Neural progenitor cell (in vitro differentiated cells): Measurements from ENCODE around the gene DUOXA2. TPM values are rescaled to one million over a fixed set of nuclear protein-coding genes. Genes with fewer than 3 reads are reported as not detected.
"Not testable (repeated sequence)": the region's sequence is repeated elsewhere in the genome, so short reads cannot be mapped to it uniquely, and the experiment has no call there.

Experiments
- DNase-seq: peaks from one replicate; pipeline ENCODE4 v3.0.0-alpha.2; 2016; ENCODE audit warnings: low spot score
- H2AFZ ChIP-seq: fragments of 200-600 bp; sonication (generic); replicated peaks from 2 replicates; pipeline ENCODE4 v1.6.1; 2016; ENCODE audit warnings: antibody characterized with exemption
- H3F3A ChIP-seq: fragments of 200-600 bp; sonication (generic); 2 replicates; pipeline ENCODE4 v1.6.1; 2016; ENCODE audit warnings: antibody characterized with exemption, low read depth
- H3K27ac ChIP-seq: fragments of 200-600 bp; sonication (generic); 2 replicates; pipeline ENCODE4 v1.5.1; 2016; ENCODE audit warnings: mild to moderate bottlenecking
- H3K27me3 ChIP-seq: fragments of 200-600 bp; sonication (generic); 2 replicates; pipeline ENCODE4 v1.6.1; 2016; ENCODE audit warnings: mild to moderate bottlenecking, moderate library complexity
- H3K36me3 ChIP-seq: fragments of 200-600 bp; sonication (generic); 2 replicates; pipeline ENCODE4 v1.5.1; 2016
- H3K4me1 ChIP-seq: fragments of 200-600 bp; sonication (generic); 2 replicates; pipeline ENCODE4 v1.6.1; 2016; ENCODE audit warnings: mixed run types
- H3K4me2 ChIP-seq: fragments of 200-600 bp; sonication (generic); 2 replicates; pipeline ENCODE4 v1.6.1; 2016
- H3K4me3 ChIP-seq: fragments of 200-600 bp; sonication (generic); 2 replicates; pipeline ENCODE4 v1.5.1; 2016
- H3K79me2 ChIP-seq: fragments of 200-600 bp; sonication (generic); 2 replicates; pipeline ENCODE4 v1.6.1; 2016; ENCODE audit warnings: low read depth
- H3K9ac ChIP-seq: fragments of 200-600 bp; sonication (generic); 2 replicates; pipeline ENCODE4 v1.6.1; 2016
- H3K9me3 ChIP-seq: fragments of 200-600 bp; sonication (generic); 2 replicates; pipeline ENCODE4 v1.5.1; 2016; ENCODE audit warnings: low read depth
- H4K20me1 ChIP-seq: fragments of 200-600 bp; sonication (generic); 2 replicates; pipeline ENCODE4 v1.6.1; 2016; ENCODE audit warnings: low read depth
- H3K27ac Mint-ChIP-seq: 3 replicates; pipeline ENCODE4 v1.8.0; 2021; ENCODE audit warnings: mixed read lengths
- H3K27me3 Mint-ChIP-seq: 2 replicates; pipeline ENCODE4 v1.8.0; 2022; ENCODE audit warnings: low read depth, mild to moderate bottlenecking, inconsistent platforms, moderate library complexity, mixed read lengths; ENCODE audit not compliant: insufficient read depth
- H3K36me3 Mint-ChIP-seq: 3 replicates; pipeline ENCODE4 v1.8.0; 2021; ENCODE audit warnings: mixed read lengths
- H3K4me1 Mint-ChIP-seq: 3 replicates; pipeline ENCODE4 v1.8.0; 2021; ENCODE audit warnings: mixed read lengths
- H3K4me3 Mint-ChIP-seq: 3 replicates; pipeline ENCODE4 v1.8.0; 2021; ENCODE audit warnings: mild to moderate bottlenecking, moderate library complexity, mixed read lengths
- H3K9me3 Mint-ChIP-seq: 3 replicates; pipeline ENCODE4 v1.8.0; 2020; ENCODE audit warnings: mixed read lengths
- CTCF ChIP-seq: fragments of 200-600 bp; sonication (generic); IDR thresholded peaks from 2 replicates; pipeline ENCODE4 v1.5.1; 2017; ENCODE audit warnings: antibody characterized with exemption, mild to moderate bottlenecking
- EZH2 ChIP-seq: fragments of 200-600 bp; sonication (generic); IDR thresholded peaks from 2 replicates; pipeline ENCODE4 v1.6.1; 2017; ENCODE audit warnings: antibody characterized with exemption, mild to moderate bottlenecking, moderate library complexity
- EZH2phosphoT487 ChIP-seq: fragments of 200-600 bp; sonication (generic); IDR thresholded peaks from 2 replicates; pipeline ENCODE4 v1.6.1; 2017; ENCODE audit warnings: antibody characterized with exemption
- total RNA-seq: library from RNA; depleted of rRNA; stranded (reverse); fragments of >200 nt; gene quantifications from 2 replicates; pipeline ENCODE4 v1.2.3, GENCODE V29; 2015; ENCODE audit warnings: low replicate concordance

DUOXA2 gene
- total RNA-seq: not detected in 2 replicates

GRCh38 chr15:45114076-45114750, at the start of gene DUOXA2, which contains the start of gene DUOX2:
DUOXA2 (plus strand) TSS chr15:45114326; CDS start chr15:45114606, 280 bp downstream.
DUOX2 (minus strand) TSS chr15:45114172; CDS start chr15:45113411, 761 bp downstream.
- peaks cover 98% of the 10 kb centered on the region for H3K27me3 ChIP-seq
- H3K4me1 ChIP-seq: no peaks in the 10 kb centered on the region
- peak; percentile 48 for DNase-seq
- Mint-ChIP-seq H3K27ac (no peak within 1 kb of the TSS), H3K27me3 (peaks cover 81% of the 10 kb centered on the region), H3K36me3 (no peaks in the 10 kb centered on the region), H3K9me3 (peaks cover 2% of the 10 kb centered on the region), H3K4me1 (peaks cover 25% of the 10 kb centered on the region), H3K4me3 (peak within 1 kb of the TSS; percentile 44)
- H3K9ac ChIP-seq: no peak within 1 kb of the TSS
- no peaks in the 10 kb centered on the region for H3K9me3 ChIP-seq
- H2AFZ ChIP-seq: peak within 1 kb of the TSS; percentile 9
- no peak within 1 kb of the TSS for H3K27ac ChIP-seq
- H3K79me2 ChIP-seq: no peaks in the 10 kb centered on the region
- TF ChIP-seq EZH2phosphoT487 (peak; percentile 91), EZH2 (peak; percentile 78), CTCF (no peak)
- H3K36me3 ChIP-seq: no peaks in the 10 kb centered on the region
- H3K4me3 ChIP-seq: peak within 1 kb of the TSS; percentile 36
- H4K20me1 ChIP-seq: peaks cover 27% of the 10 kb centered on the region
- no peaks in the 10 kb centered on the region for H3F3A ChIP-seq
- peak within 1 kb of the TSS; percentile 65 for H3K4me2 ChIP-seq

GRCh38 chr15:45064386-45064785, 49.7 kb upstream of the DUOXA2 start:
- no peak overlapping the region for H3K9ac ChIP-seq
- Mint-ChIP-seq H3K4me1 (no peaks in the 10 kb centered on the region), H3K27ac (no peak overlapping the region), H3K4me3 (no peak overlapping the region), H3K36me3 (peaks cover 18% of the 10 kb centered on the region), H3K27me3 (peaks cover 2% of the 10 kb centered on the region), H3K9me3 (no peaks in the 10 kb centered on the region)
- no peaks in the 10 kb centered on the region for H3F3A ChIP-seq
- no peaks in the 10 kb centered on the region for H3K4me1 ChIP-seq
- no peak overlapping the region for H3K4me3 ChIP-seq
- no peak for DNase-seq
- no peaks in the 10 kb centered on the region for H3K27me3 ChIP-seq
- no peaks in the 10 kb centered on the region for H3K79me2 ChIP-seq
- no peak for TF ChIP-seq EZH2
- no peak for TF ChIP-seq CTCF
- no peak for TF ChIP-seq EZH2phosphoT487
- no peaks in the 10 kb centered on the region for H3K9me3 ChIP-seq
- H4K20me1 ChIP-seq: no peaks in the 10 kb centered on the region
- H3K27ac ChIP-seq: no peak overlapping the region
- H3K4me2 ChIP-seq: no peak overlapping the region
- H3K36me3 ChIP-seq: no peaks in the 10 kb centered on the region
- H2AFZ ChIP-seq: no peak overlapping the region

- not testable (repeated sequence) for H3K4me2 ChIP-seq, H3K27ac Mint-ChIP-seq, DNase-seq, H3K36me3 Mint-ChIP-seq, H3K27ac ChIP-seq, H3K4me3 Mint-ChIP-seq, H3F3A ChIP-seq, H3K79me2 ChIP-seq, H3K4me3 ChIP-seq, H3K27me3 Mint-ChIP-seq, H3K4me1 ChIP-seq, H2AFZ ChIP-seq, H3K9me3 Mint-ChIP-seq, H3K9ac ChIP-seq, H4K20me1 ChIP-seq, H3K4me1 Mint-ChIP-seq, H3K9me3 ChIP-seq, H3K36me3 ChIP-seq, H3K27me3 ChIP-seq
Observed at GRCh38 chr15:45069942-45070360, 44.2 kb upstream of the DUOXA2 start.

- H3F3A ChIP-seq, H3K36me3 ChIP-seq, H3K4me1 ChIP-seq, H3K27me3 ChIP-seq, DNase-seq, H3K27ac ChIP-seq, H3K4me3 ChIP-seq, H3K9me3 Mint-ChIP-seq, H3K4me3 Mint-ChIP-seq, H2AFZ ChIP-seq, H3K79me2 ChIP-seq, H3K4me2 ChIP-seq, H3K27ac Mint-ChIP-seq, H3K9ac ChIP-seq, H3K27me3 Mint-ChIP-seq, H3K36me3 Mint-ChIP-seq, H3K4me1 Mint-ChIP-seq, H4K20me1 ChIP-seq, H3K9me3 ChIP-seq: not testable (repeated sequence)
Observed at GRCh38 chr15:45073602-45074001, 40.5 kb upstream of the DUOXA2 start.

- H3F3A ChIP-seq, DNase-seq: not testable (repeated sequence)
Observed at GRCh38 chr15:45075440-45076320, 38.4 kb upstream of the DUOXA2 start.

GRCh38 chr15:45077391-45077790, 36.7 kb upstream of the DUOXA2 start:
- not testable (repeated sequence) for H3K9me3 ChIP-seq, H3K9me3 Mint-ChIP-seq, H3K27me3 Mint-ChIP-seq, H3K9ac ChIP-seq, DNase-seq, H3K36me3 Mint-ChIP-seq, H3K27me3 ChIP-seq, H3K79me2 ChIP-seq, H3K27ac ChIP-seq, H3K4me3 Mint-ChIP-seq, H3F3A ChIP-seq, H3K4me3 ChIP-seq, H3K27ac Mint-ChIP-seq, H3K36me3 ChIP-seq, H3K4me1 ChIP-seq, H4K20me1 ChIP-seq, H2AFZ ChIP-seq, H3K4me2 ChIP-seq, H3K4me1 Mint-ChIP-seq

More at GRCh38 chr15:45075440-45076320, 38.4 kb upstream of the DUOXA2 start:
- not testable (repeated sequence) for H3K36me3 ChIP-seq, H3K27ac ChIP-seq, H3K9me3 Mint-ChIP-seq, H3K9ac ChIP-seq, H3K9me3 ChIP-seq, H3K79me2 ChIP-seq, H3K4me1 ChIP-seq, H4K20me1 ChIP-seq, H3K4me1 Mint-ChIP-seq, H3K4me3 Mint-ChIP-seq, H3K27me3 ChIP-seq, H3K27ac Mint-ChIP-seq, H3K36me3 Mint-ChIP-seq, H3K27me3 Mint-ChIP-seq, H3K4me3 ChIP-seq, H3K4me2 ChIP-seq, H2AFZ ChIP-seq
